Spleen (tissue), 11 donors: ENCODE results near the gene CXCL13. TPM values are rescaled to one million over a fixed set of nuclear protein-coding genes. Genes with fewer than 3 reads are reported as not detected.
"Not testable (repeated sequence)": the region's sequence is repeated elsewhere in the genome, so short reads cannot be mapped to it uniquely, and the experiment has no call there.

Experiments used
- DNase-seq: peaks from one replicate; pipeline ENCODE4 v3.0.0-alpha.2; 2020
- H3K27ac ChIP-seq, 8 donors: fragments of 200-600 bp; sonication (generic) in 7 of 8; 1 replicate in 4 of 8; 2 replicates in 4 of 8; pipeline versions ENCODE4 v1.5.0 to v1.8.0; 2016 to 2021; ENCODE audit warnings: inconsistent platforms in 4 of 8, mild to moderate bottlenecking in 4 of 8, moderate library complexity in 1 of 8
- H3K27me3 ChIP-seq, 7 donors: fragments of 200-600 bp; sonication (generic) in 6 of 7; replicated peaks in 1 of 7; 1 replicate in 4 of 7; 2 replicates in 3 of 7; pipeline versions ENCODE4 v1.5.0 to v1.8.0; 2016 to 2021; ENCODE audit warnings: inconsistent platforms in 3 of 7, mild to moderate bottlenecking in 1 of 7
- H3K36me3 ChIP-seq, 6 donors: fragments of 200-600 bp; sonication (generic) in 5 of 6; 1 replicate in 4 of 6; 2 replicates in 2 of 6; pipeline versions ENCODE4 v1.5.0 to v1.8.0; 2016 to 2021; ENCODE audit warnings: inconsistent platforms in 2 of 6
- H3K4me1 ChIP-seq, 6 donors: fragments of 200-600 bp; sonication (generic) in 5 of 6; 1 replicate in 3 of 6; 2 replicates in 3 of 6; pipeline versions ENCODE4 v1.5.0 to v1.8.0; 2016 to 2021; ENCODE audit warnings: inconsistent platforms in 3 of 6
- H3K4me3 ChIP-seq, 8 donors: fragments of 200-600 bp; sonication (generic) in 7 of 8; 1 replicate in 4 of 8; 2 replicates in 4 of 8; pipeline versions ENCODE4 v1.5.0 to v1.8.0; 2016 to 2021; ENCODE audit warnings: inconsistent platforms in 4 of 8, mild to moderate bottlenecking in 4 of 8, moderate library complexity in 2 of 8
- H3K9me3 ChIP-seq, 8 donors: fragments of 200-600 bp; sonication (generic) in 7 of 8; 1 replicate in 4 of 8; 2 replicates in 4 of 8; pipeline versions ENCODE4 v1.5.0 to v1.8.0; 2016 to 2021; ENCODE audit warnings: inconsistent platforms in 4 of 8
- POLR2A ChIP-seq, 3 donors: fragments of 450-650 bp; IDR thresholded peaks; one replicate each; pipeline ENCODE4 v1.5.1; 2017; ENCODE audit warnings: antibody characterized with exemption in 3 of 3, mild to moderate bottlenecking in 1 of 3
- POLR2AphosphoS5 ChIP-seq, 3 donors: sonication (generic); formaldehyde crosslinking; IDR thresholded peaks; one replicate each; pipeline ENCODE4 v1.5.1; 2017; ENCODE audit warnings: antibody characterized with exemption in 3 of 3
- WGBS, 5 donors: extraction: QIAGEN DNeasy Blood & Tissue Kit in 3 of 5; methylation state at CpG; one replicate each; pipeline versions ENCODE4 v1.1.5 to v1.1.7; 2013 to 2018; 5-methylcytosine and 5-hydroxymethylcytosine counted together
- intact Hi-C: fragments of 100-400 bp; cut with DNase I; formaldehyde crosslinking; loops from one replicate; pipeline ENCODE4 v1.15.0; 2023; ENCODE audit warnings: low total_unique reads
- polyA plus RNA-seq, 3 donors: library from polyadenylated mRNA; stranded (reverse); fragments of 200-250 nt; gene quantifications; one replicate each; pipeline ENCODE4 v1.2.1, GENCODE V29; 2013
- total RNA-seq, 7 donors: library from RNA; depleted of rRNA in 3 of 7; stranded (reverse); fragments of >200 nt in 3 of 7; fragmentation: NEBNext Ultra II Directional in 4 of 7; extraction: Animal tissue kit (Norgen Biotek cat#: 25700) in 4 of 7; gene quantifications; one replicate each; pipeline versions ENCODE4 v1.1.0 to v1.2.1, GENCODE V29; 2016 to 2021
- TF ChIP-seq, protein P1 (sequence below), 11 experiments: fragments of 200-600 bp in 7 of 11; fragments of 450-650 bp in 4 of 11; sonication (generic) in 4 of 11; IDR thresholded peaks in 8 of 11; conservative IDR thresholded peaks in 3 of 11; 1 replicate in 7 of 11; 2 replicates in 4 of 11; pipeline versions ENCODE4 v1.4.0 to v1.8.0; 2016 to 2021; ENCODE audit warnings: antibody characterized with exemption in 11 of 11, inconsistent platforms in 4 of 11, mild to moderate bottlenecking in 1 of 11
- donor health status: healthy with polysubstance abuse.
- donor health status: DM: no; HTN: no; CAD: no; lungs with moderate emphysema.
- donor health status: DM: no; HTN: no; CAD: no.
- donor health status: Bipolar disorder and iron deficiency.
- donor health status: healthy.
- donor health status: DM: no; HTN: no; CAD: no.
- donor health status: DM: yes; HTN: yes; CAD: no.

CXCL13 gene
- total and polyA plus RNA-seq, 10 donors: 95.5 to 1,297 (median 371) TPM

GRCh38 chr4:77635876-77636275, 30.3 kb downstream of the CXCL13 start:
- intact Hi-C loops: no loop called here
- no peak overlapping the region for H3K27ac ChIP-seq
- DNase-seq: no peak
- no peaks in the 10 kb centered on the region for H3K36me3 ChIP-seq
- H3K4me3 ChIP-seq: no peak overlapping the region
- H3K4me1 ChIP-seq: no peaks in the 10 kb centered on the region
- no peaks in the 10 kb centered on the region for H3K27me3 ChIP-seq
- TF ChIP-seq, protein P1, sequence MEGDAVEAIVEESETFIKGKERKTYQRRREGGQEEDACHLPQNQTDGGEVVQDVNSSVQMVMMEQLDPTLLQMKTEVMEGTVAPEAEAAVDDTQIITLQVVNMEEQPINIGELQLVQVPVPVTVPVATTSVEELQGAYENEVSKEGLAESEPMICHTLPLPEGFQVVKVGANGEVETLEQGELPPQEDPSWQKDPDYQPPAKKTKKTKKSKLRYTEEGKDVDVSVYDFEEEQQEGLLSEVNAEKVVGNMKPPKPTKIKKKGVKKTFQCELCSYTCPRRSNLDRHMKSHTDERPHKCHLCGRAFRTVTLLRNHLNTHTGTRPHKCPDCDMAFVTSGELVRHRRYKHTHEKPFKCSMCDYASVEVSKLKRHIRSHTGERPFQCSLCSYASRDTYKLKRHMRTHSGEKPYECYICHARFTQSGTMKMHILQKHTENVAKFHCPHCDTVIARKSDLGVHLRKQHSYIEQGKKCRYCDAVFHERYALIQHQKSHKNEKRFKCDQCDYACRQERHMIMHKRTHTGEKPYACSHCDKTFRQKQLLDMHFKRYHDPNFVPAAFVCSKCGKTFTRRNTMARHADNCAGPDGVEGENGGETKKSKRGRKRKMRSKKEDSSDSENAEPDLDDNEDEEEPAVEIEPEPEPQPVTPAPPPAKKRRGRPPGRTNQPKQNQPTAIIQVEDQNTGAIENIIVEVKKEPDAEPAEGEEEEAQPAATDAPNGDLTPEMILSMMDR (IDR thresholded peaks at IDR 0.05 in 8 of 11, conservative IDR thresholded peaks at IDR 0.05 in 3 of 11): no peak
- 63 to 83% (median 76%) methylated on average over 3 to 4 of the region's 4 CpGs for WGBS, 5 donors
- H3K9me3 ChIP-seq: peaks cover 0 to 8% (median 0%) of the 10 kb centered on the region in 8 donors

- H3K27me3 ChIP-seq: no peaks in the 10 kb centered on the region
- no peak overlapping the region for H3K27ac ChIP-seq
- 82 to 92% (median 89%) methylated on average over 3 of the region's 3 CpGs for WGBS, 5 donors
- TF ChIP-seq, protein P1 (IDR thresholded peaks at IDR 0.05 in 8 of 11, conservative IDR thresholded peaks at IDR 0.05 in 3 of 11): no peak
- TF ChIP-seq POLR2AphosphoS5 (IDR thresholded peaks at IDR 0.05) (no peak), POLR2A (IDR thresholded peaks at IDR 0.05) (no peak)
- DNase-seq: no peak
- H3K36me3 ChIP-seq: no peaks in the 10 kb centered on the region
- H3K4me3 ChIP-seq: no peak overlapping the region
- no peaks in the 10 kb centered on the region for H3K4me1 ChIP-seq
- intact Hi-C loops: no loop called here
- H3K9me3 ChIP-seq: peaks cover 0 to 8% (median 0%) of the 10 kb centered on the region in 8 donors
Measured at GRCh38 chr4:77636902-77637301, 31.3 kb downstream of the CXCL13 start.

GRCh38 chr4:77644069-77644468, 38.4 kb downstream of the CXCL13 start:
- H3K36me3 ChIP-seq, H3K4me3 ChIP-seq, intact Hi-C loops, H3K4me1 ChIP-seq, H3K27me3 ChIP-seq, H3K27ac ChIP-seq, DNase-seq: not testable (repeated sequence)
- H3K9me3 ChIP-seq: peaks cover 0 to 45% (median 36%) of the 10 kb centered on the region in 8 donors
- WGBS, 5 donors: 88 to 95% (median 91%) methylated on average over 1 of the region's 1 CpG

DNA sequence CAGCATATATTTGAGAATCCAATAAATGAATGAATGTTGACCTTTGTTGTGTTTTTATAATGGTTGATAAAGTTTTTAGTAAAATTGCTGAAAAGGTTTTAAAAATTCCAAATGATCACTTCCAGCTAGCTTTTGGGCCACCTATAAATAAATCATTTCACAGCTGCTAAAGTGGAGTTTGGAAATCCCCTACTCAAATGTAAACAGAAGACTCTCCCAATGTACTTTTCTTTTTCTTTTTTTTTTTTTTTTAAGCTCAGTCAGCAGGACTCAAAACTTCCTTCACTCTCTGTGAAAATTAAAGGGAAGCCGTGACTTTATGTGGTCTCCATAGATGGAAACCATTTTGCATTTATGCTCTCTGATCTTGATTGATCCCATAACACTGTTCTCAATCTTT, 45.2 kb downstream of the CXCL13 start:
- H3K27me3 ChIP-seq: no peaks in the 10 kb centered on the region
- intact Hi-C loops: no loop called here
- H3K9me3 ChIP-seq: peaks cover 0 to 21% (median 12%) of the 10 kb centered on the region in 8 donors
- 52 to 83% (median 72%) methylated on average over 1 of the region's 1 CpG for WGBS, 5 donors
- DNase-seq: no peak
- no peaks in the 10 kb centered on the region for H3K36me3 ChIP-seq
- H3K4me3 ChIP-seq: no peak overlapping the region
- H3K27ac ChIP-seq: peak overlapping the region in 1 of 8 donors; percentile 61
- no peak for TF ChIP-seq POLR2A (IDR thresholded peaks at IDR 0.05)
- no peak for TF ChIP-seq POLR2AphosphoS5 (IDR thresholded peaks at IDR 0.05)
- TF ChIP-seq, protein P1 (IDR thresholded peaks at IDR 0.05 in 8 of 11, conservative IDR thresholded peaks at IDR 0.05 in 3 of 11): no peak
- H3K4me1 ChIP-seq: peaks cover 0 to 7% (median 0%) of the 10 kb centered on the region in 6 donors

DNA sequence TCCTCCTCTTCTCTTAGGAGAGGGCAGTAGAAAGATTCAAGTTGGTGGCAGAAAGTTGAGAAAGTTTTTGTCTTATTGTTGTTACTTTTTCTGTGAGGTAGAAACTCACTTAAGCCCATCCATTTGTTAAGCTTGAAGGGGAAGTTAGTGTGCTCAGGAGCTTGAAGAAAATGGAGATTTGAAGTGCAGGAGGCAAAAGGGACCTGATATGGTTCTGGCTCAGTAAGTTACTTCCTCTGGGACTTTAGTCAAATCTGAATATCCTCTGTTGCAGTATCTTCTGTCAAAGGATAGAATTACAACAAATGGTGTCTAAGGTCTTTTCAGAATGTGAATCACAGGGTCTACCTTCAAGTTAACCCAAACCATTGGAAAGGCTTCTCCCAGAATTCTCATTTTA, 46.2 kb downstream of the CXCL13 start:
- Histone ChIP-seq H3K4me3 (no peak overlapping the region), H3K9me3 (peaks cover 0 to 10% (median 2%) of the 10 kb centered on the region in 8 donors), H3K4me1 (peaks cover 0 to 7% (median 0%) of the 10 kb centered on the region in 6 donors), H3K27me3 (no peaks in the 10 kb centered on the region), H3K27ac (peak overlapping the region in 4 of 8 donors; percentile 6 to 61 (median 44)), H3K36me3 (no peaks in the 10 kb centered on the region)
- DNase-seq: no peak
- intact Hi-C loops: no loop called here
- TF ChIP-seq POLR2AphosphoS5 (IDR thresholded peaks at IDR 0.05) (no peak), POLR2A (IDR thresholded peaks at IDR 0.05) (no peak)
- TF ChIP-seq, protein P1 (IDR thresholded peaks at IDR 0.05 in 8 of 11, conservative IDR thresholded peaks at IDR 0.05 in 3 of 11): no peak
